ENCODE measurements around the gene GNAO1.

GNAO1 gene

DNA sequence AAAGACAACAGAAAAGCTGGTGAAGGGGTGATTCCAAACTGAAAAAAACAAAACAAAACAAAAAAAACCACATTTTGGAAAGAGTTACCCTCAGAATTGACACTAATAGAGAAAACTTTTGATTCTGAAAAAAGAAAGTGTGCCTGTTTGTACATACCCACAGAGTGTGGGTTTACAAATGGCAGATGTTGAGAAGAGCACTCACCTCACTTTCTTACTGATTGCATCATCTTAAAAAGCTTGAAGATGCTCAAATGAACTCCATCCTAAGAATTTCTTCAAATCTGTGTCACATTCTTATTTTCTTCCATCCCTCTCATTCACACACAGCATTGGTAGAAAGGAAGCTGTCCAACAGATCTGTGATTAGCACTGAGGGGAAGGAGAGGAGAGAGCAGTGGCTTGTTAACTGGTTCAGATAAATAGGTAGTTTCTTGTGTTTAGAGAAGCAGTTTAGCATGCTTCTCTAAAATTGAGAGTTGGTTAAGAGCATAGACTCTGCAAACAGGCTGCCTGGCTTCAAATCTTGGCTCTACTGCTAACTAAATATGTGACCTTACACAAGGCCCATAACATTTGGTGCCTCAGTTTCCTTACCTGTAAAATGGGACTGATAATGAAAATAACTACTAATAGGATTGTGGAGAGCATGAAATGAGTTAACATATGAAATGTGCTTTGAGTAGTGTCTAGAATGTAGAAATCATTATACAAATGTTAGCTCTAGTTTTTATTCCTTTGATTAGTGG lies 6.9 kb downstream of the GNAO1 start:
- no peak for DNase-seq

DNA sequence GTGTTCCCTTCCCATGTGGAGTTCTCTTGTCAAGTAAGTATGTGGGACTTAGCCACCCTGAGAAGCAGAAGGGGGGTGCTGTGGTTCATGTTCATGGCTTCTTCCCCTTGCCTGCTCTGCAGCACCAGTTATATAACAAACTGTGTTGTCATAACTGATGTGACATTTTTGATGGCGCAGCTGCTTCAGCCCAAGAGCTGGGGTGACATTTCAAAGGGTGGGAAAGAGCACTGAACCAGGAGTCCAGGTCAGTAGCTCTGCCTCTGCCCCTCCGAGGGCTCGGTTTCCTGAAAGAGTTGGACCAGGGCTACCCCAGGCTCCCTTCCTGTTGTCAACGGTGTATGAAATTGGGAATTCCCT lies 7.4 kb downstream of the GNAO1 start:
- no peak for DNase-seq

DNA sequence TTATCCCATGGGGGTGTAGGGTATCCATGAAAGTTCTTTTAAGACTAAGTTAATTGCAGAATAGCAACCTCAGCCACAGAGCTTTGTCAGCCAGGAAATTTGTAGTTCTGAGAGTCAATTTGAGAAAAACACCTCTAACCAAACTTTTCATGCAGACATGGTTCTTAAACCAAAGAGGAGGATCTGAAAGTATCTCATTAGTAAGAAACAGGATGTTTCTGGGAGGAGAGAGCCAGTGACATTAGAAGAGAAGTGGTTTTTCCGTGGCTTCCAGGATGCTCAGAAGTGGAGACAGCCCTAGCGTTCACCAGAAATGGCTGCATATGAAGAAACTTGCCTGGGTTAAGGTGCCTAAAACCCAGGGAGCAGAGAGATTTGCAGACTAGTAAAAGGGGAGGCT lies 7.9 kb downstream of the GNAO1 start:
- DNase-seq: no peak

DNA sequence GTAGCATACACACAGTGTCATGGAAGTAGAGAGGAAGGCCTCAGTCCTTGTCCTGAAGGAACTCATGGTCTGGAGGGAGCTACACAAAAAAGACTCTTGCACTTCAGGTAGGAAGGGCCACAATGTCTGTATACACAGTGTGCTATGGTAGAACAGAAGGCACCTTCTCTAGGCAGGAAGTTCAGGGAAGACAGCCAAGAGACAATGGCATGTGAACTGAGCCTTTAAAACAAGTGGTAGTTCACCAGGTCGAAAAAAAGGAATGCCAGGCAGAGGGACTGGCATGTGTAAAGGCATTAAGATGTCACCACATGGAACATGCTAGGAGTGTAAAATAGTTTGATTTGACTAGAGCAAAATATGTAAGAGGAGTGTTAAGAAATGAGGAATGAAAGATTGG lies 9.7 kb downstream of the GNAO1 start:
- DNase-seq: no peak

DNA sequence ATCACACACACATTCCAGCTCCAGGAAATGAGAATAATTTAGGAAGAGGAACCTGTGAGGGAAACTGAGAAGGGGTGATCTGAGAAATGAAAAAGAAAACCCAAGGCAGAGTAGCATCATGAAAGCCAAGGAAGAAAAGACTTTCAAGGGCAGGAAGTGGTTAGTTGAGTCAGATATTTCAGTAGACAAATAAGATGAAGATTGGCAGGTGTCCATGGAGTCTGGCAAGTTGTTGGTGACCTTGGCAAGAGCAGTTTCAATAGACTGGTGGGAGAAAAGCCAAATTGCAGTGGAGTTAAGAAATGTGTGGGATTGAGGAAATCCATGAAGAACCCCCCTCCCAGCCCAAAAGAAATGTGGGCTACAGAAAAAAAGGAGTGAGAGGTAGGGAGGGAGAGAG lies 10.7 kb downstream of the GNAO1 start:
- no peak for DNase-seq

DNA sequence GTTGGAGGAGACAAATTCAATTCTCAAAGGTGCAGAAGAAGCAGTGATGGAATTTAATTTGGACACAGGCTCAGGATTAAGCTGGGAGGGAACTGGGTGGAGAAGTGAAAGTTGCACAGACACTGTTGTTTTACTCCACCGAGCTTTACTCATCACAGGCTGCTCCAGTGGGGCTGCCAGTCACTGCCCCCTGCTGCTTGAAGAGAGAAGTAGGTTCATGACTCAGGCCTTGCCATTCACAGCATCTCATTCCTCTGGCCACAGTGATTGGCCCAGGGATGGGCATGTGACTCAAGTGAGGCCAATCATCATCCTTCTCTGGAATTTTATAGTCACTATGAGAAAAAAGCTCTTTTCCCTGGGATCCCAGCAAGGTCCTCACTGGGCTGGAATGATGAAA lies 11.8 kb downstream of the GNAO1 start:
- peak; percentile 35 for DNase-seq

DNA sequence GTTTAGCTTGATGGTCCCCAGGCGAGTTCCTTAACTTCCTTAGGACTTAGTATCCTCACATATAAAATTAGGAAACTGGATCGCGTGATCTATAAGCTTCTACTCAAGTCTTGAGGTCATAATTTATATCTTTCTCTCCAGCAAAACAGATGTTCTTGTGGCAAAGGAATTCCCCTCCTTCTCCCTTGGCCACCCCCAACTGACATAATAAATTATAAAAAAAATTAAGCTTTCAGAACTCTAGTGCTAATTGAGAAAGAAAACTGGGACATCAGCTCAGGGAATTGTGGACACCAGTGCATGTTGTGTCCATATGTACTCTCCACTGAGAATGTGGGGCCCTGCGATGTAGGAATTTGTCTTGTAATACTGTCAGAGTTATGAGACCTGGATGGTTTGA lies 13.5 kb downstream of the GNAO1 start:
- DNase-seq: no peak

DNA sequence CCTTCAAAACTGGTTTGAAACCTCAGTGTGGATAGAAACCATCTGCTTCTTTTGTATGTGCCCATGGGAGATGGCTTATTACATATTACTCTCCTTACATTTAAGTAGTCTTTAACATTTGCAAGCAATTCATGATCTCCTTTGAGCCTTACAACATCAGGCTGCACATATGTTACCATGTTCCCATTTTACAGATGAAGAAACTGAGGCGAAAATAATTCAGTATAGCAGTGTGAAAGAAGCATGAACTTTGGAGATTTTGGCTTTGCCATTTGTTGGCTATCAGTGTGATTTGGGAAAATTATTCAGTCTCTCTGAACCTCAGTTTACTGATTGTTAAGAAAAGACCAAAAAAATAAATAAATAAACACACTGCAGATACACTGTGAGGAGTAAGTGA lies 15.7 kb downstream of the GNAO1 start:
- DNase-seq: no peak

DNA sequence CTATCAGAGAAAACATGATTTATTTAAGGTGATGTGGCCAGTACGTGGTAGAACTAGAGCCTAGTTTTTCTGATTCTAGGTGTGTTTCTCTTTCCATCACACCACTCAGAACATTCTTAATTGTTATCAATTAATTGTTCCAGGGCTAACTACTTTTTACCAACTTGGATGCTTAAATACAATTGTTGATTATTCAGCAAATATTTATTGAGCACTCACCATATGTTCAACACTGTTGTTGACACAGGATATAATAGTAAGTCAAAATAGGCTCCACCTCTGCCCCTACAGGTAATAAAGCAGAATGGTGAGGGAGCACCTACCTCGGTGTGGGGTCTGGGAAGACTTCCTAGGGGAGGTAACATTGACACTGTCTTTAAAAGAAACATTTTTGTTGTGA lies 16.1 kb downstream of the GNAO1 start:
- DNase-seq: no peak

DNA sequence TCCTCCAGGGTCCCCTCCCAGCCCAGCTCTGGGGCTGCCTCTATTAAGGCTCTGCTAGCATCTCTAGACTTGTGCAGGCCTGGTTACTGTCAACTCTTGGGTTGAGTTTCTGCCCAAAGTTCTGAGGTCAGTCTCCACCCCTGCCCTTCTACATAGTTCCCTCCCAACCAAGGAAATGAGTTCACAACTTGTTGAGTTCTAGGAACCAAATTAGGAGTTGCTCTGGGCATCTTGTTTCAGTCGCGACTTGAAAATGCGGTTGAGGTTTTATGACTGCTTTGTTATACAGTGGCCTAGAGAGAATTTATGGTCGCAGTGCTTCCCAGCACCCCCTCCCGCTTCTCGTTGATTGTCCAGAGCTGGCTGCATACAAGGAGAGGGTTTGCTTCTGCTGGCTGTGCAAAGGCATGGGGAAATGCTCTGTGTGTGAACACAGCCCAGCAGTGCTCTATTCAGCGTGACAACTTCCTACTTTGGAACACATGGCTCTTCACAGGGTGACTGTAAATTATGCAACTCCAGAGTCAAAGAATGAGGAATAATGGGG lies 20.2 kb downstream of the GNAO1 start:
- no peak for DNase-seq

DNA sequence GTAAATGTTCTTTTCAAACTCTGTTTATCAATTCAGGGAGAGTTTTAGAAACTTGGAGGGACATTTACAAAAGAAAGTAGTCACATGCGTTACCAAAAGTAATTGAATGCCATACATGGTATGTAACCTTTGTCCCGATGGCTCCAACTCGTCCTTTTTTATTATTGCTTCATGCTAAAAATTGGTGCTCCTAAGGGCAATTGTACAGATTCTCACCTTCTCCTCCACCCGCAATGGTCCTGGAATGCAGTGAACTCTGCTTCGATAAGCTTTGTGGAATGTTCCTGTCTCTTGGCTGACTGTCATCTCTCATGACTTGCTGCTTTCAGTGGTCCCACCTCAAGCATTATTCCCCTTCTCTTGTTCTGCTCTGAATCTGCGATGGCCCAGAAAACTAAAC lies 20.9 kb downstream of the GNAO1 start:
- DNase-seq: no peak

DNA sequence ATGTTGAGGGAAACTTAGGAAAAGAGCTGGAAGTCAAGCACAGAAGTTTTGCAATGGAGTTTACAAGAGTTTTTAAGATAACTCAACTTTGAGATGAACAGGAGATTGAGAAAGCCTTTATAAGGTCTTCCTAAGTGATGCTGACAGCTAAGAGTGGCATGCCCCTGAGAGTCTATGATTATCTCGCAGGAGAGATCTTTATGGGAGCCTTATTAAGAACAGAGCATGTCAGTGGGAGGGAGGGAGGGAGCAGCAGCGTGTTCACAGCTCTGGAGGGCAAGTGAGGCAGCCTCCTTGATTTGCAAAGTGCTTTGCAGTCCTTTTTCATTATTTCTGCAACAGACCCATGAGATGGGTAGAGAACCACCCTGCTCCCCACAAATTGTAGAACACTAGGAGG lies 30.7 kb downstream of the GNAO1 start:
- DNase-seq: no peak

DNA sequence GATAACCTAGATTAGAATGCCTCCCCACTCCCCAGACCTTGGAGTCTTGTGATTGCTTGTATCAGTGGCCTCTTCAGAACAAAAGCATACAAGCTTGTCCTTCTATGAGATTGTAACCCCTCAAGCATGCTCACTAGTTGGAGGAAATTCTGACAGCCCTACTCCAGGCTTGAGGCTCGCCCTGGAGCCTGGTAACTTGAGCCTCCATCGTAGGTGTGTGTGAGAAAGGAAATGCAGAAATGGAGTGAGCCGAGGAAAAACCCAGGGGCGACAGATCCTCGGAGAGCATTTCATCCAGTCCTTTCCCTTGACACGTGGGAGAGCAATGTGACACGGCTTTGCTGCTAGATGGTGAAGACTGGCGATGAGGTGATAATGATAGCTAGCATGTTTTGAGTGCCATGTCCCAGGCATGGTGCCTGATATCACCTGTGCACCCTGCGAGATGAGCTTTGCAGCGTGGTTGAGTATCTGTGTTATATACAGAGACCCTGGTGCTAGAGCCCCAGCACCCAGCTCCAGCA lies 31.2 kb downstream of the GNAO1 start:
- DNase-seq: no peak

DNA sequence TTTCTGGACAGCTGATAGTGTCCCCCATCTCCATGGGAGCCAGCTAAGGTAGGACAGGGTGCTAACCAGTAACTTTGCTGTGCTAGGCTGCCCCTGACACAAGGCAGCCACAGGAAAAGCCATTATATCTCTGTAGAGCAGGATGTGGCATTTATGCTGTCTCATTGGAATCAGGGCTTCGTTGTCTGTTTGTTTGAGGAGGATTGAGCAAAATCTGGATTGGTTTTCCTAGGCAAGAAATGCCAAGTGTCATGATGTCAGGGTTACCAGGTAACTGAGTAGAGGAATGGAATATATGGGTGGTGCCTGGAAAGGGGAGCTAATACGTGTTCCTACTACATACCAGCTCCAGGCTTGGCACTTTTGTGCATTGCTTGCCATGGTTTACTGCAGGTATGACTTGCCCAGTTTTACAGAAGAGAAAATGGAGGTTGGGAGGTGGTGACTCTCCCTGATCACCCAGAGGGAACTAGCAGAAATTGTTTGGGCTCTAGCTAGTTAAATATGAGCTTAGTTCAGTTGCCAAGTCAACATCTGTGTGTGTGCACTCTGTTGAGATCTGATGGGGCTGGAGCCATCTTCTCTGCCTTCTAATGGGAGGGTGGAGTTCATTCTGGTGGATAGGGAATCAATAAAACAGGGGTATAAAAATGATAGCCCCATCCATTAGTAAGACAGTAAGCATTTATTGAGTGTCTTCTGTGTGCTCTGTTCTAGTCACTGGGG lies 33.9 kb downstream of the GNAO1 start:
- peak; percentile 35 for DNase-seq

DNA sequence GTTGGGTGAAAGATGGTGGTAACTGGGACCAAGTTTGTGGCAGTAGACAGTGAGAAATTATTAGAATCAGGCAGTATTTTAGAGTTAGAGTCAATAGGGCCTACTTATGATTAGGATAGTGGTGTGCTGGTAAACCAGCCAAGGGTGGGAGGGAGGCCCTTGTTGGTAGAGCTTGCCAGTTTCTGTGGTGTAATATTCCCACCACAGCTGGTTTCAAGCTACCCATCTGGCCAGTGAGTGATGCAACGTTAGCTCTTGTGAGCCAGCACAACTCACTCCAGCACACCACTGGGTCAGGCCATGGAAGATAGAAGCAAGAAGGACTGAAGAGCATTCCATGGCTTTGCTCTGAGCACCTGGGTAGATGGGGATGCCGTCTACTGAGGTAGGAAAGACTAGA lies 34.9 kb downstream of the GNAO1 start:
- peak; percentile 7 for DNase-seq

DNA sequence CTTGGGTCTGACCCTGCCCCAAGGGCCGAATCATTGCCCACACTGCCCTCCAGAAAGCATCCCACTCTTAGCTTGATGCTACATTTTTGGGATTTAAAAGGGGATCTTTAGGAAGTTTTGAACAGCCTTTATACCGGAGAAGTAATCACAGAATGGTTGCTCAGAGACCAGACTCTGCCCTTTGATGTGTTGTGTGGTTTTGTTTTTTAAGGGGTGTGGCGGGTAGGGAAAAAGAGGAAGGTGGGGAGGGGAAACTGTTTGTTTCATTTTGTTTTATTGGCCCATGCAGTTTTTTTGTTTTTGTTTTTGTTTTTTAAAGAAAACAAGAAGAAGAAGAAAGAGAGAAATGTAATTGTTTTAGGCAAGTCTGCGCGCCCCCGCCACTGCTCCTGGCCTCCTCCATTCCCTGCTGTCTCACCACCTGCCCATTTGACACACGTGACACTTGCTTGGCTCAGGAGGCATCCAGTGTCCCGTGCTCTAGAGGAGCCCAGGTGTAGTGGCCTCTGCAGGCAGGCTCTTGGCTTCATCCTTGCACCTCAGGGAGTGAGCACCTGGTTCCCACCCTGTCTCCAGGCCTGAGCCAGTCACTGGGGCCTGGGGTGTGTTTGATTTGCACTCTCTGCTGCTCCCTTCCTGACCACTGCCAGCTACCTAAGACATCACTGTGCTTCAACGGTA lies 35.7 kb downstream of the GNAO1 start:
- DNase-seq: no peak

DNA sequence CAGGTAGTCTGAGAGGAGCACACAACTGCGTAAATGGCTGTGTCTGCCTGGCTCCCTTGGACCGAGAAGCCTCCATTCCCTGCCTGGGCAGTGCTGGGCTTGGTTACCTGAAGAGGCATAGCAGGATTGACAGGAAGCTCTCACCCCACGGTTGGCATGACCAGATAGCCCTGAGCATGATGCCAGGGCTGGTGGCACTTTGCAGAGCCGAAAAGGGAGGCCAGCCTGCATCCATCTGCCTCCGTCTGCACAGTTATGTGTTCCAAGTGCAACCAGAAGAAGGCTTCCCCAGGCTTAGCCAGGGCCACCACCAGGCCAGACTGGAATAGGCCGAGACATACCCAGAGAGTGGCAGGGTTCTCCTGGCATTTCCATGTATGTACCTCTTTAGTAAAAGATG lies 36.6 kb downstream of the GNAO1 start:
- no peak for DNase-seq

DNA sequence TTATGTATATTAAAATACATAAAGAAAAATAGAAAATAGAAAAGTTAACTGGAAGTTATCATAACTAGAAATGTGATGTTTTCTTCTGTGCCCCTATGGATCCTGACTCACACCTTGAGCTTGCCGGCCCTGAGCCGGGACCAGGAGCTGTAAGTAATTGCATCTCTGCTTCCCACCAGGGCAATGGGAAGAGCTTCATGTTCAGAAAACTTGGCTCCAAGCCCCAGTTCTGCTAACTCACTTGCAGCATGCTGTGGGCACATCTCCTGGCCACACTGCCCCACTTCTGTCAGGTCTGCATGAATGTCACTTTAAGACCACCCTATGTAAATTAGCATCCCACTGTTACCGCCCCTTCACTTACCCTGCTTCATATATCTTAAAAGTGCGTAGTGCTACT lies 37.2 kb downstream of the GNAO1 start:
- DNase-seq: no peak

DNA sequence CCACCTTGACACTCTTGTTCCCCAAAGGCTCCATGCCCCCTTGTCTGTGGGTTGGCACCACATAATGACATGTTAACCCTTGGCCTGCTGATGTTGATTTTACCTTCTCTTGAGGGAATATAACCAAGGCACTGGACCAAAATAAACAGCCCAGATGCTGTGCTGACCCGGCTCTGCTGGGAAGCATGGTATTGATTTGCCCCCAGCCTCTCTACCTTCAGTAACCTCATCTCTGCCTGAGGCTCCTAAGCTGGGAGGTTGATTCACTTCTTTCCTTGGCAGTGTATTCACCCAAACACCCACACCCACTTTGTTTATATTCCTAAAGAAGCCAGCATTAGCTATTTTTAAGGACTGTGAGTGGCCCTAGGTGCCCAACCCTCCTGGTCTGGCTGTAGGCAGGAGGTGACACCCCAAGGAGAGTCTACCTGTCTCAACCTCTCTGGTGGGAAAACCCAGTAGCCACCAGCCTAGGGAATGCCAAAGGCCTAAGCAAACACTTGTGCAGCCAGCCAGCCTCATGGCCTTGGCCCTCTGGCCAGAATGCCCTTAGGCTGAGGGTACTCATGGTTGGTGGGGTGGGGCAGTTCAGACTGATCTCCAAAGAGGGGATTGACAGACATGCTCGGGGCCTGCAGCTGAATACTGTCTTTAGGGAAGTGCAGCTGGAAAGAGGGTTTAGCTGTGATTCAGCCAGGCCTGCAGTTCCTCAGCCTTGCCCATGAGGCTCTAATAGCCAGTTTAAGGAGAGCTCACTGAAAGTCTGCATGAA lies 42.7 kb downstream of the GNAO1 start:
- no peak for DNase-seq

DNA sequence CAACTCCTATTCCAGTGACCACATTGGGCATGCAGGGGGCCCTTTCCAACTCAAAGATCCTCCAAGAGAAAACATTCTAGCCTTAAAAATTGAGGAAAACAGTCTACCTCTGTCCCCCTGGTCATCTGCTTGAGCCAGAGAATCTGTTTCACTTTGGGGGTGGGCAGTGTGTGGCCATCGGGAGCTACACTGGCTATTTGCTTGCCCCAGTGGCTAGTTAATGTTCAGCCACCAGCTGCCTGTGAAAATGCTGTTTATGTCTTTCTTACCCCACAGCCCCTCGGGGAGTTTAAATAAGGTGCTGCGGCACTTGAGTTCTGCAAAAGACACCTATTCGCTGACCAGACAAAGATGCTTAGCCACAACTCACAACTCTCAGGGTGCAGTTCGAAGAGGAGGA lies 43.4 kb downstream of the GNAO1 start:
- no peak for DNase-seq

DNA sequence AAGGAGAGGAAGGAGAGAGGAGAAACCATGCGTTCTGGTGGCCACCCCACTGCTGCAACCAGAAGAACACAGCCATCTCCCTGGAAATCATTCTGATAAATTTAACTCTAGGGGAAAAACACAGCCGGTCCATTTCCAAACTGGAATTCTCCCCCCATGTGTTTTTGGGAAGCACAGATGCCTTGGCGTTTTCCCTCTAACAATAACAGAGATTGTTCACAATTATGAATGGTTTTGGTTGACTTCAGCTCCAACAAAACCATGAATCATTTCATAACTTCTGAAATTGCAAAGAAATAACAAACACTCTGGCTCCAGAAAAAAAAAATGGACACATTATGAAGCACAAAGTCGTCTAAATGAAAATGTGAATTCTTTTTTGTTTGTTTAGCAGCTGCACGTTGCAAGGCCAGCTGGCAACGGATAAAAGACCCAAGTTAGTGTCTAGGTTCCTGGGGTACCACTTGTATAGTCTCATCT lies 46.2 kb downstream of the GNAO1 start:
- no peak for DNase-seq

DNA sequence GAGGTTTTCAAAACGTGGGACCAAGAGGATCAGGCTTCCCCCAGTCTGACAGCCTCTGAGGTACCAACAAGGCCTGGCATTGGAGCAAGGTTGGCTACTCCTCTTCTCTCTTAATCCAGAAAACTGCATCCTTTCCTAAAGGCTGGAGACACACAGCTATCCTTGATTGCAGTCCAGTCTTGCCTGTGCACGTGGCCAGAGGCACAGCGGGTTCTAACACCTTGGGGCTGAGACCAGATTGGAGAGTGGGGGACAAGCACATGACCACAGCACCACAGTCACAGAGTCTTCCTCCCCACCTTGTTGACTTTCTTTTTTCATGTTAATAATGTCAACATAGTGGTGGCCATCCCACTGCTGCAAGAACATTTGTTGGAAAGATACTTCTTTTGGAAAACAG lies 46.9 kb downstream of the GNAO1 start:
- DNase-seq: no peak

DNA sequence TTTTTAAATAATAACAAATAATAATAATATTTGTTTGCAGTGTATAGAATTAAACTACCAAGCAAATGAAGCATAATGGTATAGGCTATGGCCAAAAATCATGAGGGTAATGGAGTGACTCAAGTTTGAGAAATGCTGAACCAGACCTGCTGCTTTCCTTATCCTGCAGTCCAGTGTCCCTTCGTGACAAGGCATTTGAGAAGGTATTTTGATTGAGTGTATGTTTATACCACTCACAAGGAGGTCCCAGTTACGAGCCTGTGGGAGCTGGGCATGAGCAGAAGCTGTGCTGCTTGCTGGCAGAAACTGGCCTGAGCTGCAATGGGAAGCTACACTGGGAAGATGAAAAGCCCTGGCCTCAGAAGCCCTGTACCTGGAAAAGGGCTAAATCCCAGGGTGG lies 50.3 kb downstream of the GNAO1 start:
- no peak for DNase-seq
